Mesenteric fat pad (tissue), 1 donor: Measurements from ENCODE around the gene BATF3. TPM values are rescaled to one million over a fixed set of nuclear protein-coding genes. Genes with fewer than 3 reads are reported as not detected.

Experiments
- DNase-seq: peaks from one replicate; pipeline ENCODE4 v3.0.0-alpha.2; 2020; ENCODE audit warnings: low spot score
- total RNA-seq: library from RNA; stranded (reverse); fragmentation: NEBNext Ultra II Directional; extraction: Animal tissue kit (Norgen Biotek cat#: 25700); gene quantifications from one replicate; pipeline ENCODE4 v1.2.1, GENCODE V29; 2021
- donor health status: DM: yes; HTN: yes; CAD: no.

Gene BATF3
- total RNA-seq, 1 donor from 2014 or later: 18.8 TPM

DNA sequence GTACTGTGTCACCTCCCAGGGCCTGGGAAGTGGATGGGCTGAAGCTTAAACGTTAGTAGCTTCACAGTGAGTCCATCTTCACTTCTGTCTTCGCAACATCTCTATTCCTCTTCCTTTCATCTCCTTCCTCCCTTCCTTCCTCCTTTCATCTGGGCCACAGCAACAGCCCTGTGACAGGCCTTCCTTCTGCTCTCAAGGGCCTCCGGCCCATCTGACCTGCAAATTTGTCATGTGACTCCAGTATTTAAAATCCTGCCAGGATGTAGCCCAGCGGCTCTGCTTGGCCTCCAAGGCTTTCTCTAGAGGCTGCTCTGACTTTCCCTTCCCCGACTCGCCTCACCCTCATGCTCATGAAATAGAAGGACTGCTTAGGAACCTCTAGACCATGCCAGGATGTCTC, 10.9 kb upstream of the BATF3 start:
- no peak for DNase-seq

GRCh38 chr1:212703991-212704564, 4.4 kb upstream of the BATF3 start:
- DNase-seq: no peak

GRCh38 chr1:212702672-212703071, 3.0 kb upstream of the BATF3 start:
- no peak for DNase-seq

GRCh38 chr1:212701910-212702309, 2.3 kb upstream of the BATF3 start:
- DNase-seq: no peak

DNA sequence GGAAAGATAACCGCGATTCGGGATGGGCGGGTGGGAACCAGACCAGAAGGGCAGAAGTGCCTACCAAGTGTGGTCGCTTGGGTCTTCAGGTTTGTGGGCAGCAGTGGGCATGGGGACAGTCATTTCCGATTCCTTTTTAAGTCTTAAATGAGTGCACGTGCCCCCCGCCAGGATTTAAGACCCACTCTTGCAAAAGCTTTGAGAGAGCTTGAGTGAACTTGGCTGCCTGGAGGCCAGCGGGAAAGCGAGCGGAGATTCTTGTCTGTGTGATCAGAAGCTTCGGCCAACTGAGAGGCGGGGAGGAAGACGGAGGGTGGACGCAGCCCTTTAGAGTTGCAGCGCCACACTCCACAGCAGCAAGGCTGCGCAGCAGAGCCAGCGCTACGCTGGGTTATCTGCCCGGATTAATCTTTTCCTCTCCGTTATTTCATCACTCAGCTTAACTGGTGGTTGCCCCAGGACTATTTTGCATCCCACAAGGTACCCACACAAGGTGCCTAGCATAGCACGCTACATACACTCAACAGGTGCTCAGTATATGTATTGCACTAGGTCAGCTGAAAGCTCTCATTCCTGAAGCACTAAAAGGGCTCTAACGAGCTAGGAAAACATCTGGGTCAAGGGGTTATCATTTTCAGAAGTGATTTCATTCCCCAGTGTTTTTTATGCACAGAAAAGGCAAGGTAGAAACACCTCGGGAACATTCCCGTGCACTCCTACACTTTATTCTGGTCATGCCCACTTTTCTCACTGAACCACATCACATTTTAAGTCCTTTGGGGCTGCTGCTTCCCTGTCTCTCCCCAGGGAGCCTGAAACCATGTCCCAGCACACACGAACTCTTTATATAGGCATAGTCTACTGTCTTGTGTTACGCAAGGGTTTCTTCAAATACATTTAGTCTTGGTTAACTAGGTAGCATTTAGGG, 1.5 kb upstream of the BATF3 start:
- DNase-seq: no peak

DNA sequence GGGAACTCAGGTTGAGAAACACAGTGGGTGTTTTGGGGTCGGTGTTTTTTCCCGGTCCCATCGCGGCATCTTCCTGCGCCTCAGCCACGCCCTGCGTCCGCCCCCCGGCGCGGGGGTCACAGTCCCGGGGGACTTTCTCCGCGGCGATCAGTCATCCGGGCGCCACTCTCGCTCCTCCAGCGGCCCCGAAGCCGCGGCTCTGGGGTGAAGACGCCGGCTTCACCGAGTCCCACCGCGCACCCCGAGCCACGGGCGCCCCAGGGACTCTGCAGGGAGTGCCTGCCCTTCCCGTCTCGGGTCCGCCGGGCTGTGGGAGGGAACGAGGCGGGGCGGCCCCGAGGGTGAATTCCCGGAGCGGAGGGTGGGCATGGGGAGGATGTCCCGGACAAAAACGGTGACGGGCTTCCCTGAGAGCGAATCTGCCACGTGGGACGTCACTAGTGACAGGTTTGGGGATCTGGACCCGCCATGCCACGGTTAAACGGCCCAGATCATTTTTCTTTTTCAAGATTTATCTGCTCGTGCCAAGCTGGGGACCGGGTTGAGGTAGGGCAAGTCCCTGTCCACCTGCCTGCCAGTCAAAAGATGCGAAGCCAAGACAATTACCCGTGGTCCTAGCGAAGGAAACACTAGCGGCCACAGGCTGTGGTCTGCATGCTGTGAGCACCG, 717 bp upstream of the BATF3 start:
- DNase-seq: peak; percentile 91

GRCh38 chr1:212699104-212699624, 476 bp downstream of the BATF3 start:
- no peak for DNase-seq

GRCh38 chr1:212698467-212699103, 1.1 kb downstream of the BATF3 start:
- no peak for DNase-seq

GRCh38 chr1:212696721-212697331, 2.8 kb downstream of the BATF3 start:
- DNase-seq: no peak

- DNase-seq: no peak
Measured at GRCh38 chr1:212692774-212693644, 6.6 kb downstream of the BATF3 start.

GRCh38 chr1:212691561-212692071, 8.0 kb downstream of the BATF3 start:
- no peak for DNase-seq

DNA sequence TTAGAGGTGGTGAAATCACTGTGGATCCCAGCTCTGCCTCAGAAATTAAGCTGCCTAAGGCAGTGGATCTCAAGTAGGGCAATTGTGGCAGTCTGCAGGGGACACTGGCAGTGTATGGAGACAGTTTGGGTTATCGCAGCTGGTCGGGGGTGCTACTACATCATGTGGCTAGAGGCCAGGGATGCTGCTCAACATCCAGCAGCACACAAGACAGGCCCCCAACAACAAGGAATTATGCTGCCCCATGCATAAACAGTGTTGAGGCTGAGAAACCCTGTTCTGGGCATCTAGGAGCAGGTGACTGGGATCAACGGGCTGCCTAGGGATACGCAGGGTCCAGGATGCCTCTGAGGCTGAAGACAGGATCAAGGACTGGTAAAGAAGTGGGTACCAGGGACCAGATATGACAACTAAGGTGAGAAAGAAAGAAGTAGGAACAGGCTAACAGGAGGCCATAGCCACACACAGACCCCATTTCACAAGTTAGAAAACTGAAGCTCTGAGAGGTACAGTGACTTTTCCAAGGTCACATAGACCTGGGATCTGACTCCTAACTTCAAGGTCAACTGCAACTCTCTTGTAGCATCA, 8.7 kb downstream of the BATF3 start:
- DNase-seq: no peak

DNA sequence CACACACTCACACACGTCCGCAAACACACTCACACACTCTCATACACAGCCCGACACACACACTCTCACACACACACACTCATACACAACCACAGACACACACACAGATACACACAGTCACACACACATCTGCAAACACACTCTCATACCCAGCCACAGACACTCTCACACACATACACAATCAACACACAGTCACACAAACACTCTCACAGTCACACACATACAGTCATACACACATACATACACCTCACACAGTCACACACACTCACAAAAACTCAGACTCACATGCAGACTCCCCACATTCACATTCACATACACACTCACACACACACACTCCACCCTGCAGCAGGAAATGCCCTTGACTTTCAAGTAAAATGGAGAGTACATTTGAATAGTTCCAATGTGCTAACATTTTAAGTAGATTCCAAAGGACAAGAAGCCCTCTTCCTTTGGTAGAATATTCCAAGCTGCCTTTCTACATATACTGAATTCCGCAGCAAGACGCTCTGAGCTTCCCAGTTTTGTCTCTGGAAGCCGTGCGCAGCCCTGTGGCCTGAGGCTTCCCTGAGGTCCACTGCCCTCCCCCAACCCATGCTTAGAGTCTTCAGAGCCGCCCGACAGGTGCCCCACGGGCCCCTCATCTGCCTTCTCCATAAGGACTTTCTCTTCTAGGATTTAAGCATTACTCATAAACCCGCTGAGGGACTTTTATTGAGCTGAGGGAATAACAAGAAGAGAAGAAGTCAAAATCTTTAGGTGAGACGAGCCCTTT, 9.7 kb downstream of the BATF3 start:
- DNase-seq: no peak

DNA sequence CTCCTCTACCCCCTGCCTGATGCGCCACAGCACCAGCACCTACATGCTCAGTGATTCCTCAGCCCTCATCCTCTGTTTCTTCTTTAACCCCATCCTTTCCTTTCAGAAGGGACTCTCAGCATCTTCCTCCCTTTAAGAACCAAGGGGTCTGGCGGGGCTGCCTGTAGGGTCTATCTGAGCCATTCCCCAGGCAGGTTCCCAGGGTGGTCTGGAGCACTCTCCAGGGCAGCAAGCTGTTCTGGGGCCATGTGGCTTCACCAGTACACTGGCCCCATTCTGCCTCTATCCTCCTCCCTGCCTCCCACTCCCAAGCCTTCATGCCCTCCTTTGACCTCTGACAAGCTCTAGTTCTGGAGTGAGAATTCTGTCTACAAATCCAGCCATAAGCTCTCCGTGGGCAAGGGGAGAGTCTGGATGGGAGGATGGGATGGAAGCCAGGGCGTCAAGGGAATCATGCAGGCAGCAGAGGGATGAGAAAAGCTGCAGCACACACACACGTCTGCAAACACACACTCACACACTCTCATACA, 10.4 kb downstream of the BATF3 start:
- no peak for DNase-seq

DNA sequence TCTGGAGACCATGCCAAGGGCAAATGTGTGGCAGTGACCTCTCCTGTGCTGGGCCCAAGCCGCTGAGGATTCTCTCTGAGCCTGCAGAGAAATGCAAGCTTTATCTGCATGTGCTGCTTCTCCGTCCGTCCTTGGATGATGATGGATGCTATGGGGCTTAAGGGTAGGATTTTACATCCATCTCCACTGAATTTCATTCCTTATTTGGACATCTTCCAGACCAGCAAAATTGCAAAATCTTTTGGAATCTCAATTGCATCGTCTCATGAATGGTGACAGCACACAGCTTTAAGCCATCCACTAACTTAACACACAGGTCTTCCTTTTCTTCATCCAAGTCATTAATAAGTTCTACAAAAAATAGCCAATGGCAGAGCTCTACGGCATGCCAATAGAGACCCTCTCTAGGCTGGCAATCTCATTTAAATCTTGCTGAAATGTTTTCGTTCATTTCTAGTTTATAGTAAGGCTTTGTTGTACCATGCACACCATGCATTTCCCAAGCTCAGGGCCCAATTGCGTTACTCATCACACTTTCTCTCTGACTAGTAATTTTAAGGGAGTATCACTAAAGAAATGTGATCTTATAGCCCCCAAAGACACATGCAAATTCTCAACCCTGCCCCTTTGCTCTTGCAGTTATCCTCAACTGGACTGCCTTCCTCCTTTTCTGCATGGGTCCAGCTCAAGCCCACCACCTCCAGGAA, 11.1 kb downstream of the BATF3 start:
- DNase-seq: no peak

DNA sequence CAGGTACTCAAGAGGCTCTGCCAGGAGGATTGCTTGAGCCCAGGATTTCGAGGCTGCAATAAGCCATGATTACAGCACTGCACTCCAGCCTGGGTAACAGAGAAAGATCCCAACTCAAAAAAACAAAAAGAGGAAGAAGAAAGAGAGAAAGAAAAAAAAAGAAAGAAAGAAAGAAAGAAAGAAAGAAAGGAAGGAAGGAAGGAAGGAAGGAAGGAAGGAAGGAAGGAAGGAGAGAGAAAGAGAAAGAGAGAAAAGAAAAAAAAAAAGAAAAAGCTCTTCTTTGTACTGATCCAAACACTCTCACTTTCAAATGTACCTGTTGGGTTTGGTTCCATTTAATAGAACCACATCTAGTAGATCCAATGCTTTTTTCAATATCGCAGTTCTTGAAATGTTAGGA, 11.8 kb downstream of the BATF3 start:
- DNase-seq: no peak

DNA sequence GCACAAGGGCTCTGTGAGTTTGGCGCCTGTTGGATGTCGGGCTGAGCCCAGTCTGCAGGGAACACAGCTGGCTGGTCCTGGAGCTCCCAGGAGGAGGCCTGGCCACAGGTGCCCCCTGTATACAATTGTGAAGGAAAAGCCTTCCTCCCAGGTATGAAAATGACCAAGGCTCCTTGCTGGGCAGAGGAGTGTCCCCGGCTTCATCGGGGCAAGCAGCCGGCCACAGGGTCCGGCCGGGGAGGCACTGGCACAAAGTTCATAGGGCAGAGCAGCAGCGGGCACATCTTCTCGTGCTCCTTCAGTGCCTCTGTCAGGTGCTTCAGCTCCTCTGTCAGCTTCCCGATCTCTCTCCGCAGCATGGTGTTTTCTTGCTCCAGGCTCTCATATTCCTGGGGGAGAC, 13.0 kb downstream of the BATF3 start:
- no peak for DNase-seq

GRCh38 chr1:212686069-212686468, 13.6 kb downstream of the BATF3 start:
- DNase-seq: no peak
